ENCODE results near the gene THSD4. TPM values are rescaled to one million over a fixed set of nuclear protein-coding genes. Genes with fewer than 3 reads are reported as not detected.
A peak's percentile ranks its signal among the peaks of the same experiment; 100 is the strongest.

The THSD4 gene
- polyA plus RNA-seq, 1 experiment, result 45.8 TPM

GRCh38 chr15:71114066-71114680, 1.1 kb upstream of the THSD4 start:
- no peaks in the 10 kb centered on the region for H3K27me3 ChIP-seq (ENCODE audit: control insufficient read depth, insufficient read depth, low read length)
- POLR2A ChIA-PET, result interaction anchor here (0.6 kb wide), 1 partner anchor 1663 kb away, joined by 3 read pairs; no protein-coding TSS in a partner anchor
- H3K27ac ChIP-seq (ENCODE audit: low read depth, low read length), result no peak overlapping the region
- no peak overlapping the region for H3K4me3 ChIP-seq (ENCODE audit: low read depth, low read length)
- peaks cover 6% of the 10 kb centered on the region; the same call in 1 of the 2 replicates for H3K9me3 ChIP-seq (ENCODE audit: control insufficient read depth, insufficient read depth, low read length)
- DNase-seq (ENCODE audit: low read depth, low spot score), result no peak
- no peak for TF ChIP-seq CTCF (IDR thresholded peaks at IDR 0.05; ENCODE audit: low read depth, low read length)
- CTCF ChIA-PET, result interaction anchor here (0.7 to 2.3 kb wide), 10 partner anchors 10 to 351 kb away, joined by 3 to 6 read pairs (median 4); no protein-coding TSS in a partner anchor

GRCh38 chr15:71115567-71116351, 488 bp downstream of the THSD4 start:
- ChIA-PET POLR2A (interaction anchor here (0.6 to 1.4 kb wide), 3 partner anchors 12 to 332 kb away, joined by 3 read pairs; no protein-coding TSS in a partner anchor), CTCF (interaction anchor here (0.7 to 2.0 kb wide), 8 partner anchors 9 to 735 kb away, joined by 3 to 7 read pairs (median 3); no protein-coding TSS in a partner anchor)
- Histone ChIP-seq H3K4me3 (ENCODE audit: low read depth, low read length) (peak overlapping the region; percentile 78), H3K27ac (ENCODE audit: low read depth, low read length) (peak overlapping the region; percentile 57), H3K9me3 (ENCODE audit: control insufficient read depth, insufficient read depth, low read length) (peaks cover 6% of the 10 kb centered on the region; the same call in 1 of the 2 replicates), H3K27me3 (ENCODE audit: control insufficient read depth, insufficient read depth, low read length) (no peaks in the 10 kb centered on the region)
- DNase-seq (ENCODE audit: low read depth, low spot score), result no peak
- no peak for TF ChIP-seq CTCF (IDR thresholded peaks at IDR 0.05; ENCODE audit: low read depth, low read length)

- peak overlapping the region; percentile 57 for H3K27ac ChIP-seq (ENCODE audit: low read depth, low read length)
Measured at GRCh38 chr15:71116366-71116765, 1.1 kb downstream of the THSD4 start.

GRCh38 chr15:71116942-71117341, 1.7 kb downstream of the THSD4 start:
- CTCF ChIA-PET, result interaction anchor here (1.5 to 2.0 kb wide), 2 partner anchors 8 to 326 kb away, joined by 6 to 7 read pairs; no protein-coding TSS in a partner anchor

More at GRCh38 chr15:71116366-71116765, 1.1 kb downstream of the THSD4 start:
- no peak for TF ChIP-seq CTCF (IDR thresholded peaks at IDR 0.05; ENCODE audit: low read depth, low read length)
- H3K27me3 ChIP-seq (ENCODE audit: control insufficient read depth, insufficient read depth, low read length), result no peaks in the 10 kb centered on the region
- H3K4me3 ChIP-seq (ENCODE audit: low read depth, low read length), result peak overlapping the region; percentile 78
- ChIA-PET CTCF (interaction anchor here (0.7 to 2.0 kb wide), 5 partner anchors 9 to 327 kb away, joined by 3 to 7 read pairs (median 6); no protein-coding TSS in a partner anchor), POLR2A (interaction anchor here (0.7 to 1.4 kb wide), 2 partner anchors 67 to 331 kb away, joined by 3 read pairs; no protein-coding TSS in a partner anchor)
- peaks cover 6% of the 10 kb centered on the region; the same call in 1 of the 2 replicates for H3K9me3 ChIP-seq (ENCODE audit: control insufficient read depth, insufficient read depth, low read length)
- DNase-seq (ENCODE audit: low read depth, low spot score), result no peak

More at GRCh38 chr15:71116942-71117341, 1.7 kb downstream of the THSD4 start:
- TF ChIP-seq CTCF (IDR thresholded peaks at IDR 0.05; ENCODE audit: low read depth, low read length), result no peak
- DNase-seq (ENCODE audit: low read depth, low spot score), result no peak
- no peaks in the 10 kb centered on the region for H3K27me3 ChIP-seq (ENCODE audit: control insufficient read depth, insufficient read depth, low read length)
- H3K9me3 ChIP-seq (ENCODE audit: control insufficient read depth, insufficient read depth, low read length), result peaks cover 6% of the 10 kb centered on the region; the same call in 1 of the 2 replicates
- peak overlapping the region; percentile 78 for H3K4me3 ChIP-seq (ENCODE audit: low read depth, low read length)
- H3K27ac ChIP-seq (ENCODE audit: low read depth, low read length), result no peak overlapping the region
- POLR2A ChIA-PET, result no interaction called here

All from AG04450 (cell line).